ENCODE data around the gene USP12. TPM values are rescaled to one million over a fixed set of nuclear protein-coding genes. Genes with fewer than 3 reads are reported as not detected.

Gene USP12
- total RNA-seq, 4 donors from 2014 or later: 19.2 to 33.7 (median 25.9) TPM

DNA sequence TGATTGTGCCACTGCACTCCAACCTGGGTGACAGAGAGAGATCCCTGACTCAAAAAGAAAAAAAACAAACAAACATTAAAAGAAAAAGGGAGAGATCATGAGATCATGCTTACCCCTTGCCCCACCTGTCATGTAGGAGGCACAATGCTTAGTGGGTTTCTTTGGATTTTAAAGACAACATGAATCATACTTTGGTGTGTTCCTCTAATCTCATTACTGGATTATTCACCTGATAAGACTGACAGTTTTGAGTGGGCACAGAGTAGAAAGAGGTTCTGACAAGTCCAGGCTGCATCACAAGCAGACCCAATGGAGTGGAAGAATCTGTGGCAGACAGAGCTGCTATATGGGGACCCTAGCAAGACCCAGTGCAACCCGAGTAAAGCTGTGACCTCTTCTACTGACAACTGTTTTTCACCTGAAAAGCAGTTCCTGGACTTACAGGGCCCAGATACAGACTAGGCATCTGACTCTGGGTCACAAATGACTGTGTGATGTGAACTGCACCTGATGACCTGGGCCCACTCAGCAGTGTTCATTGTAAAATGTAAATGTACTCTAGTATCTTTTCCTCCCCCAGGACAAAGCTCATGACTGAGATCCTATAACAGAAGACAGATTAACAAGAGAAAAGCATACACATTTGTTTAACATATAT lies 28.9 kb upstream of the USP12 start:
- Histone ChIP-seq H3K27me3 (no peaks in the 10 kb centered on the region), H3K4me3 (replicated peaks in 1 of 3) (no peak overlapping the region), H3K36me3 (no peaks in the 10 kb centered on the region), H3K27ac (no peak overlapping the region), H3K4me1 (no peaks in the 10 kb centered on the region), H3K9me3 (no peaks in the 10 kb centered on the region)
- TF ChIP-seq POLR2A (IDR thresholded peaks at IDR 0.05) (no peak), CTCF (IDR thresholded peaks at IDR 0.05) (no peak)
- DNase-seq: no peak
- intact Hi-C loops (cut with DNase I): loop anchor here (10.0 kb wide), 1 partner anchor 216 kb away; no protein-coding TSS in a partner anchor
- 57 to 63% methylated on average over 1 of the region's 1 CpG for WGBS, 2 donors

DNA sequence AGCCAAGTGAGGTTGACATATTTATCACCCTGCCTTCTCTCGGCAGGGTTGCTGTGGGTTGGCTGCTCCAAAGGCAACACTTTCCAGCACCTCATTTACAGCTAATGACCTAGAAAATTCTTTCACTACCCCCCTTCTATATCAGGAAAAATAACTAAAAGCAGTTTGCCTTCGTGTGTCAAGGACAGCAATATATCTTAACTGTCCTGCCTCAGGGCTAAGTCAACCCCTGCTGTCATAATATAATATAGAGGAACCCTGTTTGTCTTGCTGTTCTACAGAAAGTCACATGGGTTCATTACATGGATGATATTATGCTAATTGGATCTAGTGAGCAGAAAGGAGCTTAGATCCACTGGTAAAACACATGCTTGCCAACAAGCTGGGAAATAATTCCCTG lies 28.1 kb upstream of the USP12 start:
- Histone ChIP-seq H3K36me3 (no peaks in the 10 kb centered on the region), H3K27me3 (no peaks in the 10 kb centered on the region), H3K9me3 (no peaks in the 10 kb centered on the region), H3K27ac (no peak overlapping the region), H3K4me3 (replicated peaks in 1 of 3) (no peak overlapping the region), H3K4me1 (no peaks in the 10 kb centered on the region)
- intact Hi-C loops (cut with DNase I): loop anchor here (10.0 kb wide), 1 partner anchor 215 kb away; no protein-coding TSS in a partner anchor
- no peak for TF ChIP-seq POLR2A (IDR thresholded peaks at IDR 0.05)
- TF ChIP-seq CTCF (IDR thresholded peaks at IDR 0.05): no peak
- 66 to 74% methylated on average over 2 of the region's 2 CpGs for WGBS, 2 donors
- DNase-seq: no peak

DNA sequence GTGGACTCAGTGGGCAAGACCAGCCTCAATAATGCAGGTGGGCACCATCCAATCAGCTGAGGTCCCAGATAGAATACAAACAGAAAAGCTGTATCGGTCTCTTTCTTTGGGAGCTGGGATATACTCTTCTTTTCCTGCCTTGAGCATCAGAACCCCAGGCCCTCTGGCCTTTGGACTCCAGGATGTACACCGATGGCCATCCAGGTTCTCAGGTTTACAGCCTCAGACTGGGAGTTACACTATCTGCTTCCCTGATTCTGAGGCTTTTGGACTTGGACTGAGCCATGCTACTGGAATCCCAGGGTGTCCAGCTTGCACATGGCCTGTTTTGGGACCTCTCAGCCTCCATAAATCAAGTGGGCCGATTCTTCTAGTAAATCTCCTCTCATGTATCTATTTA lies 27.6 kb upstream of the USP12 start:
- WGBS, 2 donors: 91% methylated on average over 3 of the region's 3 CpGs
- no peak for DNase-seq
- no peaks in the 10 kb centered on the region for H3K27me3 ChIP-seq
- no peaks in the 10 kb centered on the region for H3K4me1 ChIP-seq
- intact Hi-C loops (cut with DNase I): no loop called here
- no peaks in the 10 kb centered on the region for H3K9me3 ChIP-seq
- TF ChIP-seq CTCF (IDR thresholded peaks at IDR 0.05) (no peak), POLR2A (IDR thresholded peaks at IDR 0.05) (no peak)
- no peak overlapping the region for H3K4me3 ChIP-seq (replicated peaks in 1 of 3)
- H3K27ac ChIP-seq: no peak overlapping the region
- H3K36me3 ChIP-seq: no peaks in the 10 kb centered on the region

- intact Hi-C loops (cut with DNase I): no loop called here
- no peak overlapping the region for H3K27ac ChIP-seq
Measured at GRCh38 chr13:27194895-27195764, 23.5 kb upstream of the USP12 start.

More at GRCh38 chr13:27194895-27195764, 23.5 kb upstream of the USP12 start:
- H3K27me3 ChIP-seq: no peaks in the 10 kb centered on the region
- no peaks in the 10 kb centered on the region for H3K36me3 ChIP-seq
- DNase-seq: no peak
- 62 to 63% methylated on average over 9 of the region's 9 CpGs for WGBS, 2 donors
- no peak overlapping the region for H3K4me3 ChIP-seq (replicated peaks in 1 of 3)
- TF ChIP-seq POLR2A (IDR thresholded peaks at IDR 0.05) (no peak), CTCF (IDR thresholded peaks at IDR 0.05) (no peak)
- H3K4me1 ChIP-seq: no peaks in the 10 kb centered on the region
- H3K9me3 ChIP-seq: no peaks in the 10 kb centered on the region

Data from thyroid gland (tissue), 4 donors.